ENCODE measurements around the gene SORD. TPM values are rescaled to one million over a fixed set of nuclear protein-coding genes. Genes with fewer than 3 reads are reported as not detected.

Gene SORD
- total RNA-seq, 1 experiment from 2014 or later = 116 TPM

GRCh38 chr15:45114751-45115085 lies 91.7 kb downstream of the SORD start:
- no peaks in the 10 kb centered on the region for H3K27me3 ChIP-seq (ENCODE audit: insufficient read depth, low read length)
- POLR2A ChIA-PET = no interaction called here
- no peak for ATAC-seq

More at GRCh38 chr15:45114751-45115085, 91.7 kb downstream of the SORD start:
- ChIA-PET RAD21 (ENCODE audit: low non-redundant PET in 1 of 2, low total read pairs in 2 of 2, uncharacterized antibody in 2 of 2, unreplicated experiment in 2 of 2) (no interaction called here), CTCF (interaction anchor here (0.8 kb wide), 1 partner anchor 11 kb away, joined by 4 read pairs; no protein-coding TSS in a partner anchor)
- no TSS peak for BruUV-seq (replicated peaks)
- DNase-seq (ENCODE audit: low read depth, low spot score) = no peak
- Histone ChIP-seq H3K36me3 (ENCODE audit: control insufficient read depth in 1 of 2, insufficient read depth in 2 of 2, low read length in 2 of 2) (no peaks in the 10 kb centered on the region), H3K4me2 (ENCODE audit: low read length) (no peak overlapping the region), H3K27ac (ENCODE audit: low read depth, low read length) (no peak overlapping the region), H3K9me3 (ENCODE audit: control insufficient read depth in 1 of 2, insufficient read depth in 1 of 2, low read depth in 1 of 2, low read length in 2 of 2) (no peaks in the 10 kb centered on the region), H3K9me2 (ENCODE audit: insufficient read depth) (no peaks in the 10 kb centered on the region), H4K20me1 (ENCODE audit: insufficient read depth) (no peaks in the 10 kb centered on the region), H2AFZ (ENCODE audit: low read depth, low read length, poor library complexity, severe bottlenecking) (no peak overlapping the region), H3K9ac (ENCODE audit: low read length) (no peak overlapping the region), H3K4me3 (replicated peaks in 1 of 2; ENCODE audit: low read depth in 1 of 2, low read length in 2 of 2) (no peak overlapping the region), H3K79me2 (ENCODE audit: insufficient read depth, low read length) (no peaks in the 10 kb centered on the region), H3K4me1 (ENCODE audit: control insufficient read depth in 1 of 2, insufficient read depth in 2 of 2, low read length in 2 of 2) (peaks cover 0 to 4% of the 10 kb centered on the region in 2 experiments; a peak in 2 of 4 replicates)
- intact Hi-C loops (cut with micrococcal nuclease) = no loop called here
- TF ChIP-seq ZNF274 (IDR thresholded peaks at IDR 0.05; ENCODE audit: low read depth, low read length) (no peak), SP1 (IDR thresholded peaks at IDR 0.05; ENCODE audit: low read depth) (no peak), TCF7L2 (IDR thresholded peaks at IDR 0.05; ENCODE audit: borderline replicate concordance, extremely low read depth, insufficient read depth, insufficient read length) (no peak), ATF3 (IDR thresholded peaks at IDR 0.05) (no peak), EZH2phosphoT487 (IDR thresholded peaks at IDR 0.05; ENCODE audit: borderline replicate concordance) (no peak), REST (IDR thresholded peaks at IDR 0.05; ENCODE audit: low read depth) (no peak), SIN3A (IDR thresholded peaks at IDR 0.05; ENCODE audit: low read depth) (no peak), MAX (IDR thresholded peaks at IDR 0.05) (no peak), ELF1 (IDR thresholded peaks at IDR 0.05; ENCODE audit: borderline replicate concordance, low read depth) (no peak), ZFX (IDR thresholded peaks at IDR 0.05) (no peak), JUND (IDR thresholded peaks at IDR 0.05) (no peak)

All from HCT116 (cell line).